Activated T-cell treated with anti-CD3 and anti-CD28 coated beads, Interleukin-2, amount 50 U/mL, for 24 hours (primary cell): Measurements from ENCODE around the gene DUS2.
"Not testable (repeated sequence)": the region's sequence is repeated elsewhere in the genome, so short reads cannot be mapped to it uniquely, and the experiment has no call there.

Experiments used
- DNase-seq: peaks from one replicate; pipeline ENCODE4 v3.0.0-alpha.2; 2020
- H3K27ac Mint-ChIP-seq: 2 replicates; pipeline ENCODE4 v1.8.0; 2020; ENCODE audit warnings: mild to moderate bottlenecking, mixed read lengths
- H3K27me3 Mint-ChIP-seq: 2 replicates; pipeline ENCODE4 v1.8.0; 2020; ENCODE audit warnings: mixed read lengths
- H3K36me3 Mint-ChIP-seq: 2 replicates; pipeline ENCODE4 v1.8.0; 2020; ENCODE audit warnings: low read depth, mixed read lengths
- H3K4me1 Mint-ChIP-seq: 2 replicates; pipeline ENCODE4 v1.8.0; 2020; ENCODE audit warnings: low read depth, mixed read lengths
- H3K4me3 Mint-ChIP-seq: 2 replicates; pipeline ENCODE4 v1.8.0; 2020; ENCODE audit warnings: mild to moderate bottlenecking, moderate library complexity, mixed read lengths
- H3K9me3 Mint-ChIP-seq: 2 replicates; pipeline ENCODE4 v1.8.0; 2020; ENCODE audit warnings: mixed read lengths

Gene DUS2

DNA sequence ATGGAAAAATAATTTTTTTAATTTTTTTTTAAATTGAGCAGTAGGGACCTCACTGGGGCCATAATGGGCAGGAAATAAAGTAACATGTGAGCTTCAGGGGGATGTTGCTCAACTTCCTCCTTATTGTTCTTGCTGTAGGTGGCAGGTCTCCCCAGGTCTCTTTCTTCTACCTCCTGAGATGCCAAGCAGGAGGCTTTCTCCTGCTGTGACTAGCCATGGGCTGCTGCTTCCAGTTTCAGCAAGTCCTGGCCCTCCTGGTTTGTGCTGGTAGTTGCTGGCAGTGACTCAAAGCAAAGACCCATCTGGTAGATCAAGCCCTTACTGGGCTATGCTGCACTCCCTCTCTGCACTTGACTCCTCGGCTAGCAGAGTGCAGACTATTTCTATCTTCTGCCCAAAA, 9.6 kb upstream of the DUS2 start:
- Mint-ChIP-seq H3K4me3 (no peak overlapping the region), H3K36me3 (no peaks in the 10 kb centered on the region), H3K9me3 (no peaks in the 10 kb centered on the region), H3K27ac (peak overlapping the region; percentile 79), H3K4me1 (peaks cover 7% of the 10 kb centered on the region), H3K27me3 (no peaks in the 10 kb centered on the region)
- DNase-seq: no peak

GRCh38 chr16:68015681-68016080, 7.4 kb upstream of the DUS2 start, which contains the start of gene DPEP2NB:
Gene DPEP2NB, minus strand, starts transcription at chr16:68015911. Its CDS starts 141 bp downstream, at chr16:68015770.
- Mint-ChIP-seq H3K36me3 (peaks cover 5% of the 10 kb centered on the region), H3K27me3 (no peaks in the 10 kb centered on the region), H3K4me1 (peaks cover 7% of the 10 kb centered on the region), H3K27ac (no peak within 1 kb of the TSS), H3K4me3 (no peak within 1 kb of the TSS), H3K9me3 (no peaks in the 10 kb centered on the region)
- no peak for DNase-seq

- Mint-ChIP-seq H3K9me3 (no peaks in the 10 kb centered on the region), H3K27me3 (no peaks in the 10 kb centered on the region), H3K4me3 (no peak overlapping the region), H3K36me3 (peaks cover 35% of the 10 kb centered on the region), H3K27ac (no peak overlapping the region), H3K4me1 (peaks cover 23% of the 10 kb centered on the region)
- DNase-seq: no peak
Measured at GRCh38 chr16:68019167-68019680, 3.9 kb upstream of the DUS2 start.

DNA sequence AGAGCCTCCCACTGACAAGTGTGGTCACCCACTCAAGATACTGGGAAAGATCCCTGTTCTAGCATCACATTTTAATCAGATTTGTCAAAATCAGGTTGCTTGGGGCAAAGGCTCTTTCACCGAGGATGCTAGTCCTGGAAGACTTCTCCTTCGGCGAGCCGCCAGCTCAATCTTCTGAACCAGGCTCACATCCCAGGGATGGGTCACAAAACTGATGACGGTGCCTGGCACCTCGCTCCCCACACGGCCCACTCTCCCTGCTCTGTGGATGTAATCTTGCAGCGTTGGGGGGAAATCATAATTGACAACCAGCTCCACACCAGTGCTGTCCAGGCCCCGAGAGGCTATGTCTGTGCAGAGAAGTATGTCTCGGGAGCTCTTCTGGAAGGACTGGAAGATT, 1.6 kb upstream of the DUS2 start:
- DNase-seq: no peak
- Mint-ChIP-seq H3K27ac (peak overlapping the region; percentile 97), H3K4me1 (peaks cover 40% of the 10 kb centered on the region), H3K36me3 (peaks cover 56% of the 10 kb centered on the region), H3K4me3 (peak overlapping the region; percentile 93), H3K27me3 (no peaks in the 10 kb centered on the region), H3K9me3 (no peaks in the 10 kb centered on the region)

GRCh38 chr16:68022278-68022727, 781 bp upstream of the DUS2 start:
- no peaks in the 10 kb centered on the region for H3K27me3 Mint-ChIP-seq

DNA sequence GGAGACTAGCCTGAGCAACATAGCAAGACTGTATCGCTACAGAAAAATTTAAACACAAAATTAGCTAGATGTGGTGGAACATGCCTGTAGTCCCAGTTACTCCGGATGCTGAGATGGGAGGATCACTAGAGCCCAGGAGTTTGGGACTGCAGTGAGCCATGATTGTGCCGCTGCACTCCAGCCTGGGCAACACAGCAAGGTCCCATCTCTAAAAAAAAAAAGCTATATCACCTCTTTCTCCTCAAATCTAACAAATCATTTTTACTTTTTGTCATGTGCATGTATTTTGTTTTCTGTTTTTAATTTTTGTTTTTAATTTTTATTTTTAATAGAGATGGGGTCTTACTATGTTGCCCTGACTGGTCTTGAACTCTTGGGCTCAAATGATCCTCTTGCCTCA, 5.9 kb downstream of the DUS2 start:
- Mint-ChIP-seq H3K4me3 (no peak overlapping the region), H3K27me3 (no peaks in the 10 kb centered on the region), H3K36me3 (peaks cover 72% of the 10 kb centered on the region), H3K9me3 (no peaks in the 10 kb centered on the region), H3K27ac (no peak overlapping the region), H3K4me1 (peaks cover 25% of the 10 kb centered on the region)
- DNase-seq: no peak

More at GRCh38 chr16:68022278-68022727, 781 bp upstream of the DUS2 start:
- Mint-ChIP-seq H3K4me3 (peak overlapping the region; percentile 93), H3K9me3 (no peaks in the 10 kb centered on the region), H3K27ac (peak overlapping the region; percentile 97), H3K36me3 (peaks cover 64% of the 10 kb centered on the region), H3K4me1 (peaks cover 40% of the 10 kb centered on the region)
- no peak for DNase-seq

- H3K27me3 Mint-ChIP-seq, DNase-seq, H3K27ac Mint-ChIP-seq, H3K4me3 Mint-ChIP-seq, H3K9me3 Mint-ChIP-seq: not testable (repeated sequence)
- peaks cover 18% of the 10 kb centered on the region for H3K4me1 Mint-ChIP-seq
- H3K36me3 Mint-ChIP-seq: peaks cover 68% of the 10 kb centered on the region
Measured at GRCh38 chr16:68030108-68030507, 7.0 kb downstream of the DUS2 start.

DNA sequence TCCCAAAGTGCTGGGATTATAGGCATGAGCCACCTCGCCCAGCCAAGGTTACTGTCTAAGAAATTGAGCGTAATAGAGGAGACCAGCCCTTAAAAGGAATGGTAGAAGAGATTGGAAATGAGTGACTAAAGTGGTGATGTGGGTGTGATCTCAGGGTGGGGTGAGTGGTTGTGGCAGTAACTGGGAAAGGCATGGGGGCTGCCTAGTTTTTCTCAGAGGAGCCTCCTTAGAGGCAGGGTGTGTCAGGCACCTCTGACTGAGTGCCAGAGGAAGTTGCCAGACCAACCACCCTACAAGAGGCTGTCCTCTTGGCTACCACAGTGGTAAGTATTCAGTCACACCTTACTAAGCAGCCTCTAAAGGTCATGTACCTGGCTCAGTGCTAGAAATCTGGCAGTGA, 8.9 kb downstream of the DUS2 start:
- Mint-ChIP-seq H3K4me1 (peaks cover 9% of the 10 kb centered on the region), H3K36me3 (peaks cover 58% of the 10 kb centered on the region), H3K9me3 (no peaks in the 10 kb centered on the region), H3K27ac (peak overlapping the region; percentile 4), H3K27me3 (no peaks in the 10 kb centered on the region), H3K4me3 (no peak overlapping the region)
- no peak for DNase-seq

DNA sequence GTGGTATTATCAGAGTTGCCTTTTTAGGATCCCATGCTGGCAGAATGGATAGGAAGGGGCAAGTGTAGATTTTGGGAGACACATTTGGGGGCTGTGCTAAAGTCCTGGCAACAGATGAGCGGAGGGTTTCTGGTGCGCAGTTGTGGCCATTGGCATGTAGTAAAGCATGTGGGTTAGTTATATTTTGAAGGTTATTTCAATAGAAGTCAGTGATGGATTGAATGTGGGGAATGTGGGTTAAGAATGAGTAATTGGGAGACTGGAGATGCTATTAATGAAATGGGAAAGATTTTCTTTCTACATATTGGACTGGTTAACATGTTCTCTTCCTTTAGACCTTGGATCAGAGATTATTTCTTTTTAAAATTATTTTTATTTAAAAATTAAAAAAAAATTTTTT, 10.0 kb downstream of the DUS2 start:
- Mint-ChIP-seq H3K4me3 (no peak overlapping the region), H3K27ac (no peak overlapping the region), H3K9me3 (no peaks in the 10 kb centered on the region), H3K27me3 (no peaks in the 10 kb centered on the region), H3K4me1 (peaks cover 9% of the 10 kb centered on the region), H3K36me3 (peaks cover 56% of the 10 kb centered on the region)
- no peak for DNase-seq

DNA sequence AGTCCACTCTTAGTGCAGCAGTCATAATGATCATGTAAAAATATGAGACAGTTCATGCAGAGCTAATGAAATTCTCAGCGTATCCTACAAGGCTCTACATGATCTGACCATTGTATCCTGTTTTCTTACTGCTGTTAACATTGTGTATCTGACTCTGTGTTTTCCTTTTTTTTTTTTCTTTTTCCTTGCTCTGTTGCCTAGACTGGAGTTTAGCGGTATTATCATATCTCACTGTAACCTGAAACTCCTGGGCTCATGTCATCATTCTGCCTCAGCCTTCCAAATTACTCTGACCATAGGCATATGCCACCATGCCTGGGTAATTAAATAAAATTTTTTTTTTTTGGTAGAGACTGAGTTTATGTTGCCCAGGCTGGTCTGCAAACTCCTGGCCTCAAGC, 12.1 kb downstream of the DUS2 start:
- DNase-seq: no peak
- Mint-ChIP-seq H3K36me3 (peaks cover 55% of the 10 kb centered on the region), H3K27ac (no peak overlapping the region), H3K4me3 (no peak overlapping the region), H3K27me3 (no peaks in the 10 kb centered on the region), H3K9me3 (no peaks in the 10 kb centered on the region), H3K4me1 (peaks cover 12% of the 10 kb centered on the region)

DNA sequence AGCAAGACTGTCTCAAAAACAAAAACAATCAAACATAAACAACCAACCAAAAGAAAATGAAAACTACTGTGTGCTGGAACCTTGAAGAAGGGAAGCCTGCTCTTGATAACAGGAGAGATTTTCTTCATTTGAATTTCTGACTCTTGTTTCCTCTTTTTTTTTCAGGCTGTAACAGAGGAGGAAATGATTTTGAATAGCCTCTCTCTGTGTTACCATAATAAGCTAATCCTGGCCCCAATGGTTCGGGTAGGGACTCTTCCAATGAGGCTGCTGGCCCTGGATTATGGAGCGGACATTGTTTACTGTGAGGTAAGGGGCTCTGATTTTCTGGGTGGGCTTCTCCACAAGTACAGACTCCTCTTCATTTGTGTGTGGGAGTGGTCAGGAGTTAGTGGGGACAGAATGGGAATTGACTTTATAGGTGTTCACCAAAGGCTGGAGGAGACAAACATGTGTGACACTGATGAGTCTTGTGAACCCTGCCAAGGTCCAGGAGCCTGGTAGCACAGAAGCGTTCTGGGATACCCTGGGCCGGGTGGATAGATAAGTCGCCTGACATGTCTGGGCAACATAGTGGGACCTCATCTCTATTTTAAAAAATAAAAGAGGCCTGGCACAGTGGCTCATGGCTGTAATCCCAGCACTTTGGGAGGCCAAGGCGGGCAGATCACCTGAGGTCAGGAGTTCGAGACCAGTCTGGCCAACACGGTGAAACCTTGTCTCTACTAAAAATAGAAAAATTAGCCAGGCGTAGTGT, 14.9 kb downstream of the DUS2 start:
- Mint-ChIP-seq H3K4me3 (no peak overlapping the region), H3K9me3 (no peaks in the 10 kb centered on the region), H3K36me3 (peaks cover 61% of the 10 kb centered on the region), H3K27me3 (no peaks in the 10 kb centered on the region), H3K27ac (no peak overlapping the region), H3K4me1 (peaks cover 10% of the 10 kb centered on the region)
- DNase-seq: no peak

DNA sequence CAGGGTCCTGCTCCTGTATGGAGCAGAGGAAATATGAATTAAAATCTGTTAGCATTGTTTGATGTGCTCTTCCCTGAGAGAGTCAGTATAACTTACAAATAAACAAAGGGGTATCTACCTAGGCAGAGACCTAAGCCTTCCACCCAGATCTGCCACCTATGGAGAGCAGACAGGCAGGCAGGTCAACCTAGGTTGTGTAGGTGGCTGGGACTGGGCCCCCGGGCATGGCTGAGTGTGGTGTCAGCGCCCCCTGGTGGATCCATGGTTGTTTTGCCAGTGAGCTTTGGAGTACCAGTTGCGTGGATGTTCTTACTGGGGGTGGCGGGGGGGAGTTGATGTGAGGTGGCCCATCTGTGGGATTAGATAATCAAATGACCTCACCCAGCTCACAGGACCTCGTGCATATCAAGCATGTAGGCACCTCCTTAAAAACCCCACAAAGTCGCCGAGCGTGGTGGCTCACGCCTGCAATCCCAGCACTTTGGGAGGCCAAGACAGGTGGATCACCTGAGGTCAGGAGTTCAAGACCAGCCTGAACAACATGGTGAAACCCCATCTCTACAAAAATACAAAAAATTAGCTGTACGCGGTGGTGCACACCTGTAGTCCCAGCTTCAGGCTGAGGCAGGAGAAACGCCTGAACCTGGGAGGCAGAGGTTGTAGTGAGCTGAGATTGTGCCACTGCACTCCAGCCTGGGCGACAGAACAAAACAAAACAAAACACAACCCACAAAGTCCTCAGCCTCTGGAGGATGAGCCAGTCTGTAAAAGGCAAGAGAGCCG, 17.6 kb downstream of the DUS2 start:
- Mint-ChIP-seq H3K4me3 (no peak overlapping the region), H3K27me3 (no peaks in the 10 kb centered on the region)

DNA sequence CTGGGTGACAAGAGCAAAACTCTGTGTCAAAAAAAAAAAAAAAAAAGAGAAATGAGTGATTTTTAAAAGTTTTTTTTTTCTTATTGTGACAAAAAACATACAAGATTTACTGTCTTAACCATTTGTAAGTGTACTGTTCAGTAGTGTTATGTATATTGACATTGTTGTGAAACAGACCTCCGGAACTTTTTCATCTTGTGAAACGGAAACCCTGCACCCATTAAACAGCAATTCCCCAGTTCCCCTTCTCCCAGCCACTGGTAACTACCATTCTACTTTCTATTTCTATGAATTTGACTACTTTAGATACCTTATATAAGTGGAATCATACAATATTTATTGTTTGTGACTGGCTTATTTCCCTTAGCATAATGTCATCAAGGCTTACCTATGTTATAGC, 18.7 kb downstream of the DUS2 start:
- H3K4me3 Mint-ChIP-seq: no peak overlapping the region
- H3K36me3 Mint-ChIP-seq: peaks cover 71% of the 10 kb centered on the region
- H3K4me1 Mint-ChIP-seq: peaks cover 10% of the 10 kb centered on the region
- H3K9me3 Mint-ChIP-seq: no peaks in the 10 kb centered on the region
- H3K27ac Mint-ChIP-seq: no peak overlapping the region
- H3K27me3 Mint-ChIP-seq: no peaks in the 10 kb centered on the region
- no peak for DNase-seq

More for the DNA sequence above, 17.6 kb downstream of the DUS2 start:
- Mint-ChIP-seq H3K27ac (peak overlapping the region; percentile 72), H3K9me3 (no peaks in the 10 kb centered on the region), H3K4me1 (peaks cover 10% of the 10 kb centered on the region), H3K36me3 (peaks cover 66% of the 10 kb centered on the region)
- peak; percentile 92 for DNase-seq

GRCh38 chr16:68046106-68046505, 23.0 kb downstream of the DUS2 start:
- Mint-ChIP-seq H3K36me3 (peaks cover 73% of the 10 kb centered on the region), H3K27me3 (no peaks in the 10 kb centered on the region), H3K4me3 (no peak overlapping the region), H3K27ac (no peak overlapping the region), H3K4me1 (peaks cover 3% of the 10 kb centered on the region), H3K9me3 (no peaks in the 10 kb centered on the region)
- no peak for DNase-seq

DNA sequence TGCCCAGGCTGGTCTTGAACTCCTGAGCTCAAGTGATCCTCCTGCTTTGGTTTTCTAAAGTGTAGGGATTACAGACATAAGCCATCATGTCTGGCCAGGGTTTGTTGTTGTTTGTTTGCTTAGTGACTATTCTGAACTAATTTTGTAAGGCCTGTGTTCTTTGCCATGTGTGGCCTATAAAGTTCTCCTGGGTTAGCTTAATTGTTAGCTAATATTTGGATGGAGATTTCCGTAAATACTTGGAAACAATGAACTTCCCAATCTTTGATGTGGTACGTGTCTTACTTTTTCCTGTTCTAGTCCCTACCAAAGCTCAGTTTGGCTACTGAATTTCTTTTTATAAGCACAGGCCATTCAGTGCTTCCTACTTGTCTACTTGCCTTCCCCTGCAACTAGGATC, 24.9 kb downstream of the DUS2 start:
- peaks cover 3% of the 10 kb centered on the region for H3K4me1 Mint-ChIP-seq
- no peaks in the 10 kb centered on the region for H3K27me3 Mint-ChIP-seq
- no peak overlapping the region for H3K27ac Mint-ChIP-seq
- no peaks in the 10 kb centered on the region for H3K9me3 Mint-ChIP-seq
- peaks cover 75% of the 10 kb centered on the region for H3K36me3 Mint-ChIP-seq
- no peak for DNase-seq
- no peak overlapping the region for H3K4me3 Mint-ChIP-seq
